H1 (cell line): Measurements from ENCODE around the gene CIAO2B. TPM values are rescaled to one million over a fixed set of nuclear protein-coding genes. Genes with fewer than 3 reads are reported as not detected.

Experiments
- polyA plus RNA-seq, 7 experiments: library from polyadenylated mRNA; depleted of rRNA in 3 of 7; stranded (reverse) in 5 of 7; unstranded in 2 of 7; fragments of >200 nt in 5 of 7; fragments of 200-250 nt in 2 of 7; gene quantifications; 1 replicate in 5 of 7; 2 replicates in 1 of 7; 4 replicates in 1 of 7; pipeline versions ENCODE4 v1.2.1 to v1.2.3, GENCODE V29; 2011 to 2013; ENCODE audit warnings: missing spikeins in 2 of 7, mixed read lengths in 2 of 7
- total RNA-seq: library from RNA; stranded (reverse); fragmentation: NEBNext Ultra II Directional; extraction: Animal tissue kit (Norgen Biotek cat#: 25700); gene quantifications from 2 replicates; pipeline ENCODE4 v1.2.1, GENCODE V29; 2021
- TF ChIP-seq, protein P1 (sequence below): IDR thresholded peaks from 2 replicates; pipeline ENCODE4 v1.6.1; 2011; ENCODE audit warnings: low read depth, mild to moderate bottlenecking, low read length; ENCODE audit not compliant: insufficient read depth

CIAO2B gene
- total and polyA plus RNA-seq, 2 of the 8 experiments (the other 6 are each of a cell fraction or from before 2014, with no cell fraction given) = 65.6 to 248 TPM

DNA sequence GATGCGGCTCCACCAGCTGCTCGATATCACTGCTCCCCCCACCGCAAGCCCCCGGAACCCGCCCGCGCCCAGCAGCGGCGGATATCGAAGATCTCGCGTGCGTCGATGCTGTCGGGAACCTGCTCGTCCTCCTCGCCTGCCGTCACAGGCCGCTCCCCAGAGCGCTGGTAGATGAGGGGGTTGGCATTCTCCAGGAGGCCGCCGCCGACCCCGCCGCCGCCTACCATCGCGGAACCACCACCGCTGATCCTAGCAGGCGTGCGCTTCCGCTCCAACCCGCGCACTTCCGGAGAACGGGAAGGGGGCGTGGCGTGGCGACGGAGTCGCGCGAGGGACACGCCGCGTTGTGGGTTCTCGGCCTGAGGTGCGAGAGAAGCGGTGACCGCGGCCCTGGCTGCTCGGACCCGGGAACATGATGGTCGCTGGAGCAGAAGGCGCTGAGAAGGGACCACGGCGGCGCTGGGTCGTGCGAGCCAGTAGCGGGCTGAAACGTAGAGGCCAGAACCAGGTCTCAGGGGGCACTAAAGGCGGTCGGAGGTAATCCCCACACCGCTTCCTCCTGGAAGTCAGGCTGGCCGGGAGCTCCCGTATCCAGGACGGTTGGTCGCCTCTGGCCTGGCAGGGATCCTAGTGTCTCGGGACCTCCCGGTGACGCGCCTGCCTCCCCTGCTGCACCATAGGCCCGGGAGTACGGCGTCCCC lies at the start of gene CIAO2B (continued):
- TF ChIP-seq, protein P1, sequence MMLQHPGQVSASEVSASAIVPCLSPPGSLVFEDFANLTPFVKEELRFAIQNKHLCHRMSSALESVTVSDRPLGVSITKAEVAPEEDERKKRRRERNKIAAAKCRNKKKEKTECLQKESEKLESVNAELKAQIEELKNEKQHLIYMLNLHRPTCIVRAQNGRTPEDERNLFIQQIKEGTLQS = no peak
